Endothelial cell of umbilical vein (primary cell): ENCODE data around the gene SYNPR. TPM values are rescaled to one million over a fixed set of nuclear protein-coding genes. Genes with fewer than 3 reads are reported as not detected.

Source experiments
- BruUV-seq: library from RNA; stranded (reverse); fragments of 400-500 nt; replicated peaks from 2 replicates; lab custom pipeline; 2021; lab: Mats Ljungman, UMichigan
- CTCF ChIA-PET: fragments of 300-600, 350-600 bp; sonication (Branson Sonifier 250); formaldehyde crosslinking; loops from one replicate; lab custom pipeline; 2021; ENCODE audit warnings: antibody characterized with exemption, inconsistent platforms; lab: Charles Lee
- POLR2A ChIA-PET: fragments of 300-600, 350-600 bp; sonication (Branson Sonifier 250); formaldehyde crosslinking; loops from one replicate; lab custom pipeline; 2021; ENCODE audit warnings: antibody characterized with exemption, inconsistent platforms; lab: Charles Lee
- DNase-seq: peaks from one replicate; pipeline ENCODE4 v3.0.0-alpha.2; 2011; ENCODE audit warnings: low read depth, low spot score
- FAIRE-seq: peaks from 2 replicates; lab custom pipeline; 2011; peaks lifted over from hg19 to GRCh38; lab: Jason Lieb, UNC
- H2AFZ ChIP-seq: 2 replicates; pipeline ENCODE4 v1.6.0; 2012; ENCODE audit warnings: low read depth, low read length, control low read depth, inconsistent platforms
- H3K27ac ChIP-seq: 2 replicates; pipeline ENCODE4 v1.5.1; 2011; ENCODE audit warnings: low read depth, mild to moderate bottlenecking, control low read depth, low read length, moderate library complexity; ENCODE audit not compliant: insufficient read depth
- H3K27me3 ChIP-seq, 2 experiments: 2 replicates each; pipeline versions ENCODE4 v1.6.0 to v1.6.1; 2011; ENCODE audit warnings: low read length in 2 of 2, mixed read lengths in 1 of 2; ENCODE audit not compliant: control insufficient read depth in 2 of 2, insufficient read depth in 2 of 2
- H3K36me3 ChIP-seq, 2 experiments: 2 replicates in 1 of 2; 3 replicates in 1 of 2; pipeline ENCODE4 v1.5.1; 2011; ENCODE audit warnings: low read length in 2 of 2, mild to moderate bottlenecking in 1 of 2, moderate library complexity in 1 of 2; ENCODE audit not compliant: control insufficient read depth in 2 of 2, insufficient read depth in 2 of 2; ENCODE audit errors: extremely low read depth in 1 of 2
- H3K4me1 ChIP-seq: 3 replicates; pipeline ENCODE4 v1.5.1; 2011; ENCODE audit warnings: mild to moderate bottlenecking, low read length; ENCODE audit not compliant: control insufficient read depth, insufficient read depth; ENCODE audit errors: extremely low read depth
- H3K4me2 ChIP-seq: 2 replicates; pipeline ENCODE4 v1.6.1; 2011; ENCODE audit warnings: low read length, control low read depth, mixed read lengths; ENCODE audit not compliant: insufficient read depth
- H3K4me3 ChIP-seq, 3 experiments: fragments of 200-600 bp in 1 of 3; sonication (generic), shearing (Covaris generic) in 1 of 3; replicated peaks in 1 of 3; 2 replicates each; pipeline ENCODE4 v1.5.1; 2011 to 2016; ENCODE audit warnings: control low read depth in 3 of 3, low read length in 3 of 3, mild to moderate bottlenecking in 2 of 3, inconsistent platforms in 1 of 3, low read depth in 1 of 3, moderate library complexity in 1 of 3; ENCODE audit not compliant: insufficient read depth in 1 of 3
- H3K79me2 ChIP-seq: 2 replicates; pipeline ENCODE4 v1.6.0; 2012; ENCODE audit warnings: low read length, inconsistent platforms; ENCODE audit not compliant: control insufficient read depth, insufficient read depth
- H3K9ac ChIP-seq: replicated peaks from 2 replicates; pipeline ENCODE3; 2011; ENCODE audit warnings: low read length, control low read depth; ENCODE audit not compliant: insufficient read depth; ENCODE audit errors: extremely low read depth
- H3K9me1 ChIP-seq: replicated peaks from 3 replicates; pipeline ENCODE4 v1.6.0; 2011; ENCODE audit warnings: mild to moderate bottlenecking, low read length; ENCODE audit not compliant: control insufficient read depth, insufficient read depth; ENCODE audit errors: extremely low read depth
- H3K9me3 ChIP-seq: replicated peaks from 2 replicates; pipeline ENCODE4 v1.5.1; 2012; ENCODE audit warnings: low read length, inconsistent platforms; ENCODE audit not compliant: control insufficient read depth, insufficient read depth
- H4K20me1 ChIP-seq: replicated peaks from 2 replicates; pipeline ENCODE3; 2011; ENCODE audit warnings: mild to moderate bottlenecking, low read length; ENCODE audit not compliant: control insufficient read depth, insufficient read depth; ENCODE audit errors: extremely low read depth
- CTCF ChIP-seq, 2 donors: IDR thresholded peaks; 1 replicate in 1 of 2; 2 replicates in 1 of 2; pipeline ENCODE4 v1.5.1; 2011; ENCODE audit warnings: low read length in 2 of 2, mild to moderate bottlenecking in 2 of 2, moderate library complexity in 2 of 2, control low read depth in 1 of 2, inconsistent platforms in 1 of 2, low read depth in 1 of 2; ENCODE audit not compliant: insufficient read depth in 1 of 2; ENCODE audit errors: extremely low read depth in 1 of 2
- MYC ChIP-seq: IDR thresholded peaks from one replicate; pipeline ENCODE4 v1.6.1; 2011; ENCODE audit warnings: mild to moderate bottlenecking, low read depth, low read length
- dilution Hi-C: fragments of 300-500 bp; cut with MboI; formaldehyde crosslinking; loops from one replicate; pipeline ENCODE4 v1.15.0; 2019; ENCODE audit warnings: low sequenced_read_pairs; ENCODE audit not compliant: extremely low pct_ligation_motif_present
- intact Hi-C: fragments of 100-400 bp; cut with micrococcal nuclease; formaldehyde crosslinking; loops from one replicate; pipeline ENCODE4 v1.10.0; 2022
- polyA plus RNA-seq, 4 experiments: library from polyadenylated mRNA; depleted of rRNA in 3 of 4; stranded (reverse) in 3 of 4; unstranded in 1 of 4; fragments of >200 nt; gene quantifications; 2 replicates each; pipeline versions ENCODE4 v1.2.1 to v1.2.3, GENCODE V29; 2011 to 2012; ENCODE audit warnings: missing spikeins in 1 of 4
- total RNA-seq: library from RNA; stranded (reverse); gene quantifications from 2 replicates; pipeline ENCODE4 v1.2.3, GENCODE V29; 2021

Gene SYNPR
- total and polyA plus RNA-seq, 2 donors (not counting 3 experiments of a cell fraction or from before 2014, with no cell fraction given): not detected

- BruUV-seq: no TSS peak
- ChIA-PET CTCF (interaction anchor here (0.7 to 5.0 kb wide), 22 partner anchors 9 to 1137 kb away, joined by 3 to 153 read pairs (median 5); partner anchors contain the start of gene C3orf49), POLR2A (no interaction called here)
- H3K27ac ChIP-seq: no peak overlapping the region
- peak; percentile 47 for DNase-seq
- H4K20me1 ChIP-seq: no peaks in the 10 kb centered on the region
- H3K4me3 ChIP-seq: no peak overlapping the region
- H3K9me3 ChIP-seq: no peaks in the 10 kb centered on the region
- dilution Hi-C loops (no loop called here), intact Hi-C loops (loop anchor here (1.0 to 5.0 kb wide), 2 partner anchors 673 to 1132 kb away; partner anchors contain the start of gene PSMD6)
- no peak overlapping the region for H3K9ac ChIP-seq
- H3K4me2 ChIP-seq: no peak overlapping the region
- peaks cover 0 to 3% of the 10 kb centered on the region in 2 experiments for H3K27me3 ChIP-seq
- TF ChIP-seq CTCF (IDR thresholded peaks at IDR 0.05; ENCODE audit: extremely low read depth in 1 of 2, insufficient read depth in 1 of 2, low read depth in 1 of 2, low read length in 2 of 2) (peak; percentile 63 to 77), MYC (no peak)
- FAIRE-seq: peak; percentile 88
- no peaks in the 10 kb centered on the region for H3K36me3 ChIP-seq
- no peaks in the 10 kb centered on the region for H3K79me2 ChIP-seq
- no peaks in the 10 kb centered on the region for H3K9me1 ChIP-seq
- H3K4me1 ChIP-seq: no peaks in the 10 kb centered on the region
- H2AFZ ChIP-seq: no peak overlapping the region
Observed at GRCh38 chr3:63349583-63350573, 71.8 kb downstream of the SYNPR start.
